Lower leg skin (tissue), 3 donors: Measurements from ENCODE around the gene NXPH3.

Experiments used
- CTCF ChIP-seq, 3 donors: fragments of 450-650 bp; IDR thresholded peaks; one replicate each; pipeline ENCODE4 v1.5.1; 2016; ENCODE audit warnings: antibody characterized with exemption in 3 of 3, mild to moderate bottlenecking in 3 of 3, moderate library complexity in 2 of 3
- POLR2A ChIP-seq, 2 donors: fragments of 450-650 bp; IDR thresholded peaks; one replicate each; pipeline ENCODE4 v1.6.1; 2016 to 2017; ENCODE audit warnings: antibody characterized with exemption in 2 of 2, mild to moderate bottlenecking in 1 of 2, moderate library complexity in 1 of 2

- TF ChIP-seq CTCF (IDR thresholded peaks at IDR 0.05) (no peak), POLR2A (IDR thresholded peaks at IDR 0.05) (no peak)
These were observed 21.9 kb upstream of the NXPH3 start for GRCh38 chr17:49553676-49554335.
